GM12878 (cell line): ENCODE data around the gene VWA3B. TPM values are rescaled to one million over a fixed set of nuclear protein-coding genes. Genes with fewer than 3 reads are reported as not detected.

Experiments used
- ATAC-seq: fragments of 200-7000 bp; cut with Tn5 transposase; 3 replicates; pipeline ENCODE4 v1.9.1; 2020; ENCODE audit warnings: mild to moderate bottlenecking, moderate library complexity
- BruUV-seq: library from RNA; stranded (reverse); fragments of 400-500 nt; replicated peaks from 2 replicates; lab custom pipeline; 2021; lab: Mats Ljungman, UMichigan
- CTCF ChIA-PET: fragments of 300-600 bp; sonication (Branson Sonifier 250); formaldehyde crosslinking; extraction: SDS; loops from one replicate; lab custom pipeline; 2021; ENCODE audit warnings: inconsistent platforms; lab: Yijun Ruan, JAX
- POLR2A ChIA-PET: fragments of 350-600 bp; formaldehyde crosslinking; extraction: SDS; loops from one replicate; lab custom pipeline; 2021; ENCODE audit warnings: inconsistent platforms; lab: Charles Lee
- RAD21 ChIA-PET: fragments of 300-600 bp; sonication (Branson Sonifier 250); formaldehyde crosslinking; loops from one replicate; lab custom pipeline; 2023; ENCODE audit warnings: antibody characterized with exemption; ENCODE audit not compliant: unreplicated experiment; lab: Charles Lee
- SMC1A ChIA-PET: fragments of 300-600 bp; sonication (Branson Sonifier 250); formaldehyde crosslinking; loops from one replicate; lab custom pipeline; 2023; ENCODE audit not compliant: unreplicated experiment, uncharacterized antibody; lab: Charles Lee
- DNase-seq: peaks from one replicate; pipeline ENCODE4 v3.0.0-alpha.2; 2011; ENCODE audit warnings: low read depth, low spot score
- FAIRE-seq: peaks from 3 replicates; lab custom pipeline; 2011; peaks lifted over from hg19 to GRCh38; lab: Jason Lieb, UNC
- H2AFZ ChIP-seq: 2 replicates; pipeline ENCODE4 v1.6.0; 2011; ENCODE audit warnings: low read depth, low read length, control low read depth; ENCODE audit not compliant: control insufficient read depth
- H3K27ac ChIP-seq: 2 replicates; pipeline ENCODE4 v1.5.1; 2011; ENCODE audit warnings: control low read depth; ENCODE audit not compliant: control insufficient read depth, insufficient read depth
- H3K27me3 ChIP-seq, 2 experiments: replicated peaks in 1 of 2; 2 replicates each; pipeline versions ENCODE4 v1.6.0 to v1.6.1; 2011; ENCODE audit warnings: low read length in 1 of 2; ENCODE audit not compliant: control insufficient read depth in 2 of 2, insufficient read depth in 2 of 2
- H3K36me3 ChIP-seq, 2 experiments: 2 replicates each; pipeline ENCODE4 v1.5.1; 2011; ENCODE audit warnings: low read length in 1 of 2; ENCODE audit not compliant: control insufficient read depth in 2 of 2, insufficient read depth in 2 of 2
- H3K4me1 ChIP-seq: 2 replicates; pipeline ENCODE4 v1.6.1; 2011; ENCODE audit warnings: mild to moderate bottlenecking, low read length, moderate library complexity, mixed read lengths; ENCODE audit not compliant: control insufficient read depth, insufficient read depth
- H3K4me2 ChIP-seq: 2 replicates; pipeline ENCODE4 v1.6.0; 2011; ENCODE audit warnings: control low read depth; ENCODE audit not compliant: control insufficient read depth, insufficient read depth
- H3K4me3 ChIP-seq: fragments of 200-600 bp; sonication (generic); 2 replicates; pipeline ENCODE4 v1.5.1; 2016
- H3K79me2 ChIP-seq: 2 replicates; pipeline ENCODE4 v1.6.0; 2011; ENCODE audit warnings: low read length; ENCODE audit not compliant: control insufficient read depth, insufficient read depth
- H3K9ac ChIP-seq: 2 replicates; pipeline ENCODE4 v1.8.0; 2011; ENCODE audit warnings: low read length, control low read depth, mixed read lengths; ENCODE audit not compliant: control insufficient read depth, insufficient read depth
- H3K9me3 ChIP-seq: replicated peaks from 3 replicates; pipeline ENCODE4 v1.5.1; 2011; ENCODE audit warnings: mild to moderate bottlenecking, low read length; ENCODE audit not compliant: control insufficient read depth, insufficient read depth
- H4K20me1 ChIP-seq: 2 replicates; pipeline ENCODE4 v1.6.0; 2011; ENCODE audit not compliant: control insufficient read depth, insufficient read depth
- DPF2 ChIP-seq: fragments of 450-650 bp; IDR thresholded peaks from 2 replicates; pipeline ENCODE4 v1.6.1; 2017; ENCODE audit warnings: mild to moderate bottlenecking
- E4F1 ChIP-seq: fragments of 450-650 bp; IDR thresholded peaks from 2 replicates; pipeline ENCODE4 v1.6.1; 2018; ENCODE audit warnings: borderline replicate concordance, mild to moderate bottlenecking; ENCODE audit not compliant: partially characterized antibody
- FOS ChIP-seq: IDR thresholded peaks from 3 replicates; pipeline ENCODE4 v1.6.1; 2011; ENCODE audit warnings: borderline replicate concordance; ENCODE audit not compliant: insufficient read length; ENCODE audit errors: extremely low read depth
- HDAC2 ChIP-seq: fragments of 200-600 bp; sonication (generic); IDR thresholded peaks from 2 replicates; pipeline ENCODE4 v1.6.1; 2017
- HDAC6 ChIP-seq: fragments of 200-600 bp; sonication (generic); IDR thresholded peaks from one replicate; pipeline ENCODE4 v1.8.0; 2017; ENCODE audit warnings: antibody characterized with exemption; ENCODE audit not compliant: unreplicated experiment
- MAX ChIP-seq: IDR thresholded peaks from 2 replicates; pipeline ENCODE4 v1.6.1; 2012; ENCODE audit warnings: low read depth, low read length, improper control_type of control experiment
- MLLT1 ChIP-seq: fragments of 450-650 bp; IDR thresholded peaks from 2 replicates; pipeline ENCODE4 v1.6.1; 2016; ENCODE audit warnings: mild to moderate bottlenecking
- MTA2 ChIP-seq: fragments of 450-650 bp; IDR thresholded peaks from 2 replicates; pipeline ENCODE4 v1.6.1; 2016; ENCODE audit warnings: low read depth, mild to moderate bottlenecking, moderate library complexity
- MYB ChIP-seq: fragments of 150-350 bp; IDR thresholded peaks from 2 replicates; pipeline ENCODE4 v1.6.1; 2014; ENCODE audit warnings: mild to moderate bottlenecking, low read depth, low read length, borderline replicate concordance
- NBN ChIP-seq: fragments of 450-650 bp; IDR thresholded peaks from 2 replicates; pipeline ENCODE4 v1.6.1; 2016
- RAD21 ChIP-seq: IDR thresholded peaks from 2 replicates; pipeline ENCODE4 v1.6.1; 2011; ENCODE audit warnings: mild to moderate bottlenecking, low read depth, low read length, moderate library complexity; ENCODE audit not compliant: insufficient read depth
- RFX5 ChIP-seq: IDR thresholded peaks from 2 replicates; pipeline ENCODE4 v1.6.1; 2011; ENCODE audit warnings: low read depth, low read length, improper control_type of control experiment
- YY1 ChIP-seq: IDR thresholded peaks from 2 replicates; pipeline ENCODE4 v1.6.1; 2011; ENCODE audit warnings: low read depth, mild to moderate bottlenecking, low read length
- WGBS: methylation state at CpG from one replicate; pipeline ENCODE4 v1.1.6; 2016; ENCODE audit warnings: low lambda C conversion rate; ENCODE audit not compliant: insufficient replicate concordance, insufficient coverage; ENCODE audit errors: missing lambda C conversion rate; 5-methylcytosine and 5-hydroxymethylcytosine counted together
- in situ Hi-C: fragments of 300-500 bp; cut with MboI; formaldehyde crosslinking; loops from 9 replicates; pipeline ENCODE4 v1.14.3; 2018; ENCODE audit warnings: mixed read lengths
- intact Hi-C: fragments of 100-400 bp; cut with micrococcal nuclease; formaldehyde crosslinking; loops from one replicate; pipeline ENCODE4 v1.14.2; 2022; ENCODE audit not compliant: unreplicated experiment
- polyA plus RNA-seq, 11 experiments: library from polyadenylated mRNA; depleted of rRNA in 4 of 11; unstranded in 6 of 11; stranded (reverse) in 5 of 11; fragments of >200 nt; fragmentation: Nextera tagmentation in 4 of 11; fragmentation: Illumina TruSeq in 1 of 11; extraction: Ambion mirVana in 4 of 11; extraction: Trizol in 1 of 11; gene quantifications; 1 replicate in 1 of 11; 2 replicates in 10 of 11; pipeline versions ENCODE4 v1.2.1 to v1.2.3, GENCODE V29; 2011 to 2016; ENCODE audit warnings: inconsistent platforms in 2 of 11, missing spikeins in 2 of 11, low read depth in 1 of 11
- total RNA-seq, 4 experiments: library from RNA; depleted of rRNA in 3 of 4; stranded (reverse); fragments of >200 nt in 3 of 4; fragmentation: Illumina TruSeq in 1 of 4; extraction: Trizol in 1 of 4; gene quantifications; 2 replicates each; pipeline versions ENCODE4 v1.2.1 to v1.2.3, GENCODE V29; 2013 to 2021

Gene VWA3B
- total and polyA plus RNA-seq, 10 of the 15 experiments (the other 5 are each of a cell fraction or from before 2014, with no cell fraction given), result 0.04 to 0.86 (median 0.19) TPM; not detected in 4

GRCh38 chr2:98177986-98178385 is 91.0 kb downstream of the VWA3B start:
- no peak for DNase-seq
- no peak overlapping the region for H3K9ac ChIP-seq
- TF ChIP-seq DPF2, result no peak
- no peak for TF ChIP-seq MLLT1
- no peak for TF ChIP-seq E4F1
- no peak for TF ChIP-seq NBN
- TF ChIP-seq MTA2, result no peak
- TF ChIP-seq HDAC2, result no peak
- no peak for TF ChIP-seq HDAC6
- TF ChIP-seq FOS, result no peak
- no peak for TF ChIP-seq MYB
- no peak for TF ChIP-seq RFX5
- TF ChIP-seq YY1, result no peak
- TF ChIP-seq RAD21, result no peak
- TF ChIP-seq MAX, result no peak
- TF ChIP-seq, all 136 proteins: peak for 0
- ATAC-seq (no peak), FAIRE-seq (no peak)
- H3K4me1 ChIP-seq, result no peaks in the 10 kb centered on the region
- no peak overlapping the region for H3K27ac ChIP-seq
- H4K20me1 ChIP-seq, result no peaks in the 10 kb centered on the region
- H3K36me3 ChIP-seq, result no peaks in the 10 kb centered on the region
- intact Hi-C loops, result no loop called here
- H3K27me3 ChIP-seq, result peaks cover 0 to 4% of the 10 kb centered on the region in 2 experiments; a peak in 1 of 4 replicates
- ChIA-PET RAD21 (no interaction called here), SMC1A (no interaction called here), POLR2A (no interaction called here), CTCF (interaction anchor here (0.8 to 2.2 kb wide), 3 partner anchors 10 to 422 kb away, joined by 3 to 6 read pairs (median 3); no protein-coding TSS in a partner anchor)
- no peak overlapping the region for H3K4me2 ChIP-seq
- no peaks in the 10 kb centered on the region for H3K9me3 ChIP-seq
- BruUV-seq, result no TSS peak
- no peaks in the 10 kb centered on the region for H3K79me2 ChIP-seq
- no peak overlapping the region for H3K4me3 ChIP-seq
- in situ Hi-C loops, result no loop called here
- no peak overlapping the region for H2AFZ ChIP-seq
- WGBS, result 57% methylated on average over 6 of the region's 6 CpGs
